ENCODE results near the gene BCL6B. TPM values are rescaled to one million over a fixed set of nuclear protein-coding genes. Genes with fewer than 3 reads are reported as not detected.

BCL6B gene
- total RNA-seq, 2 experiments from 2014 or later: not detected

GRCh38 chr17:7063518-7064094, 40.8 kb downstream of the BCL6B start:
- no TSS peak for BruUV-seq (replicated peaks)
- Histone ChIP-seq H4K20me1 (ENCODE audit: insufficient read depth, low read length) (no peaks in the 10 kb centered on the region), H3K27ac (ENCODE audit: low read depth, low read length, poor library complexity, severe bottlenecking) (no peak overlapping the region), H3K36me3 (ENCODE audit: insufficient read depth, low read length) (no peaks in the 10 kb centered on the region), H3K9me3 (ENCODE audit: low read length) (0 out of 2 replicates have a peak, but pooled peaks cover 6% of the 10 kb centered on the region), H3K4me2 (ENCODE audit: low read length) (no peak overlapping the region), H3K9me2 (ENCODE audit: insufficient read depth, low read length) (no peaks in the 10 kb centered on the region), H3K4me3 (ENCODE audit: low read depth, low read length, poor library complexity, severe bottlenecking) (no peak overlapping the region), H3K79me2 (ENCODE audit: insufficient read depth, low read depth, low read length) (no peaks in the 10 kb centered on the region), H3K4me1 (ENCODE audit: insufficient read depth, low read length, poor library complexity, severe bottlenecking) (no peaks in the 10 kb centered on the region), H2AFZ (ENCODE audit: low read length) (no peak overlapping the region)
- POLR2A ChIA-PET: interaction anchor here (0.6 kb wide), 1 partner anchor 30 kb away, joined by 4 read pairs; no protein-coding TSS in a partner anchor
- intact Hi-C loops (cut with micrococcal nuclease; ENCODE audit: unreplicated experiment): no loop called here
- CTCF ChIA-PET (ENCODE audit: unreplicated experiment): interaction anchor here (0.6 kb wide), 1 partner anchor 369 kb away, joined by 3 read pairs; no protein-coding TSS in a partner anchor
- TF ChIP-seq EZH2phosphoT487 (IDR thresholded peaks at IDR 0.05; ENCODE audit: borderline replicate concordance, low read depth, low read length) (no peak), CTCF (conservative IDR thresholded peaks at IDR 0.05; ENCODE audit: low read length) (no peak)
- DNase-seq (ENCODE audit: low spot score): no peak

GRCh38 chr17:7064261-7064660, 41.4 kb downstream of the BCL6B start:
- Histone ChIP-seq H3K9me3 (ENCODE audit: low read length) (0 out of 2 replicates have a peak, but pooled peaks cover 6% of the 10 kb centered on the region), H3K4me1 (ENCODE audit: insufficient read depth, low read length, poor library complexity, severe bottlenecking) (no peaks in the 10 kb centered on the region), H3K36me3 (ENCODE audit: insufficient read depth, low read length) (no peaks in the 10 kb centered on the region), H3K4me3 (ENCODE audit: low read depth, low read length, poor library complexity, severe bottlenecking) (no peak overlapping the region), H3K4me2 (ENCODE audit: low read length) (no peak overlapping the region), H3K27ac (ENCODE audit: low read depth, low read length, poor library complexity, severe bottlenecking) (no peak overlapping the region), H3K79me2 (ENCODE audit: insufficient read depth, low read depth, low read length) (no peaks in the 10 kb centered on the region), H4K20me1 (ENCODE audit: insufficient read depth, low read length) (no peaks in the 10 kb centered on the region), H3K9me2 (ENCODE audit: insufficient read depth, low read length) (no peaks in the 10 kb centered on the region), H2AFZ (ENCODE audit: low read length) (no peak overlapping the region)
- DNase-seq (ENCODE audit: low spot score): no peak
- intact Hi-C loops (cut with micrococcal nuclease; ENCODE audit: unreplicated experiment): no loop called here
- TF ChIP-seq EZH2phosphoT487 (IDR thresholded peaks at IDR 0.05; ENCODE audit: borderline replicate concordance, low read depth, low read length) (no peak), CTCF (conservative IDR thresholded peaks at IDR 0.05; ENCODE audit: low read length) (no peak)
- POLR2A ChIA-PET: interaction anchor here (0.6 kb wide), 1 partner anchor 23 kb away, joined by 3 read pairs; no protein-coding TSS in a partner anchor
- CTCF ChIA-PET (ENCODE audit: unreplicated experiment): no interaction called here
- BruUV-seq (replicated peaks): no TSS peak

- CTCF ChIA-PET (ENCODE audit: unreplicated experiment): no interaction called here
- no peak overlapping the region for H2AFZ ChIP-seq (ENCODE audit: low read length)
- no peak for DNase-seq (ENCODE audit: low spot score)
- no peaks in the 10 kb centered on the region for H3K79me2 ChIP-seq (ENCODE audit: insufficient read depth, low read depth, low read length)
- TF ChIP-seq CTCF (conservative IDR thresholded peaks at IDR 0.05; ENCODE audit: low read length): no peak
- no peak for TF ChIP-seq EZH2phosphoT487 (IDR thresholded peaks at IDR 0.05; ENCODE audit: borderline replicate concordance, low read depth, low read length)
- no peaks in the 10 kb centered on the region for H3K4me1 ChIP-seq (ENCODE audit: insufficient read depth, low read length, poor library complexity, severe bottlenecking)
- H3K36me3 ChIP-seq (ENCODE audit: insufficient read depth, low read length): no peaks in the 10 kb centered on the region
- no peak overlapping the region for H3K27ac ChIP-seq (ENCODE audit: low read depth, low read length, poor library complexity, severe bottlenecking)
- intact Hi-C loops (cut with micrococcal nuclease; ENCODE audit: unreplicated experiment): no loop called here
- BruUV-seq (replicated peaks): no TSS peak
- no peaks in the 10 kb centered on the region for H3K9me2 ChIP-seq (ENCODE audit: insufficient read depth, low read length)
- H3K9me3 ChIP-seq (ENCODE audit: low read length): 0 out of 2 replicates have a peak, but pooled peaks cover 6% of the 10 kb centered on the region
- H3K4me3 ChIP-seq (ENCODE audit: low read depth, low read length, poor library complexity, severe bottlenecking): no peak overlapping the region
- no peak overlapping the region for H3K4me2 ChIP-seq (ENCODE audit: low read length)
- H4K20me1 ChIP-seq (ENCODE audit: insufficient read depth, low read length): no peaks in the 10 kb centered on the region
- POLR2A ChIA-PET: no interaction called here
Measured at GRCh38 chr17:7067198-7067597, 44.3 kb downstream of the BCL6B start.
